Calu3 (cell line): ENCODE data around the gene MBNL2. TPM values are rescaled to one million over a fixed set of nuclear protein-coding genes. Genes with fewer than 3 reads are reported as not detected.

Experiments used
- BruUV-seq: library from RNA; stranded (reverse); fragments of 400-500 nt; replicated peaks from 2 replicates; lab custom pipeline; 2021; lab: Mats Ljungman, UMichigan
- CTCF ChIA-PET: fragments of 300-600 bp; sonication (Branson Sonifier 250); formaldehyde crosslinking; loops from one replicate; lab custom pipeline; 2022; ENCODE audit warnings: antibody characterized with exemption; lab: Charles Lee
- DNase-seq: peaks from one replicate; pipeline ENCODE4 v3.0.0; 2022
- H3K27ac Mint-ChIP-seq: one replicate; pipeline ENCODE4 v1.8.0; 2022; ENCODE audit warnings: mixed read lengths; ENCODE audit not compliant: unreplicated experiment
- H3K27me3 Mint-ChIP-seq: one replicate; pipeline ENCODE4 v1.8.0; 2022; ENCODE audit warnings: mixed read lengths; ENCODE audit not compliant: unreplicated experiment
- H3K36me3 Mint-ChIP-seq: one replicate; pipeline ENCODE4 v1.8.0; 2022; ENCODE audit warnings: mild to moderate bottlenecking, moderate library complexity, mixed read lengths; ENCODE audit not compliant: insufficient read depth, unreplicated experiment
- H3K4me1 Mint-ChIP-seq: one replicate; pipeline ENCODE4 v1.8.0; 2022; ENCODE audit warnings: mild to moderate bottlenecking, low read depth, mixed read lengths; ENCODE audit not compliant: unreplicated experiment
- H3K4me3 Mint-ChIP-seq: one replicate; pipeline ENCODE4 v1.8.0; 2022; ENCODE audit warnings: mild to moderate bottlenecking, low read depth, moderate library complexity, mixed read lengths; ENCODE audit not compliant: unreplicated experiment
- H3K9me3 Mint-ChIP-seq: one replicate; pipeline ENCODE4 v1.8.0; 2022; ENCODE audit warnings: low read depth, mixed read lengths; ENCODE audit not compliant: unreplicated experiment
- CTCF ChIP-seq: fragments of 200-600 bp; IDR thresholded peaks from one replicate; pipeline ENCODE4 v1.8.0; 2022; ENCODE audit warnings: antibody characterized with exemption; ENCODE audit not compliant: unreplicated experiment
- intact Hi-C: fragments of 100-400 bp; cut with micrococcal nuclease; formaldehyde crosslinking; loops from one replicate; pipeline ENCODE4 v1.10.0; 2022; ENCODE audit not compliant: unreplicated experiment
- total RNA-seq: library from RNA; stranded (reverse); gene quantifications from 2 replicates; pipeline ENCODE4 v1.2.3, GENCODE V29; 2022

MBNL2 gene
- total RNA-seq, 1 experiment from 2014 or later, result 37.1 TPM

DNA sequence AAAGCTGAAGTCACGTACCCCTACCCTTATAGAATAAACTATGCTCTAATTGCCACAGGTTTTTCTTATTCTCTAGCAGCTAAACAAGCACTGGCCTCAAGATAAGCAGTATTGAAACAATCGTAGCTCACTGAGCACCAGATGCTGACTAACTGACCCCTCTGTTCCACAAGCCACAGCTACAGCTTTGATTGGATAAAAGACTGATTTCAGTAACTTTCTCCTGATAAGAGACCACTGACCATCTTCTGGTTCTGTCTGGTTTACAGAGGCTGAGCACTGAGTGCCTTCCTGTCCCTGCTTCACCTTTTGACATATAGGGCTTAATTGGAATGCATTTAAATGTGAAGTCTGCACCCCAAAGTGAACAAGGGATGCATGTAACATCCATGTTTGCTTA, 203.5 kb downstream of the MBNL2 start:
- Mint-ChIP-seq H3K27ac (no peak overlapping the region), H3K27me3 (no peaks in the 10 kb centered on the region), H3K4me3 (no peak overlapping the region), H3K36me3 (no peaks in the 10 kb centered on the region), H3K9me3 (no peaks in the 10 kb centered on the region), H3K4me1 (no peaks in the 10 kb centered on the region)
- no TSS peak for BruUV-seq
- DNase-seq, result no peak
- no peak for TF ChIP-seq CTCF
- CTCF ChIA-PET, result no interaction called here
- intact Hi-C loops, result no loop called here

DNA sequence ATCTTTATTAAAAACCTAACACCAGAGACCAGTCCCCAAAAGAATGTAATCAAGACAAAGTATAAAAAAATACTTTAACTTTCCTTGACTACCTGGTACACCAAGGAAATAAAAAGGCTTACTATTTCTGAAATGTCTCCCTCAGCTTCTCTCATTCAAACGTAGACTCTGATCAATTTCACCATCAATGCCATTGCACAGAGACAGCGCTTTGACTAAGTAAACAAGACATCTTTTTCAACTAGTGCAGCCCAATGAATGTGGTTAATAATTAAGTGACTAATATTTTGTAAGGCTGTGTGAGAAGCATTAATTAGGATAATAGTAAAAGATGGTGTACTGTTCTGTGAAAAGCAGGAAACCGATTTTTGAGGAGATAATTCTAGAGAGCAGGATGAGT, 204.6 kb downstream of the MBNL2 start:
- Mint-ChIP-seq H3K27me3 (no peaks in the 10 kb centered on the region), H3K36me3 (no peaks in the 10 kb centered on the region), H3K4me1 (no peaks in the 10 kb centered on the region), H3K27ac (no peak overlapping the region), H3K4me3 (no peak overlapping the region), H3K9me3 (no peaks in the 10 kb centered on the region)
- BruUV-seq, result no TSS peak
- CTCF ChIA-PET, result no interaction called here
- intact Hi-C loops, result no loop called here
- TF ChIP-seq CTCF, result no peak
- DNase-seq, result no peak

GRCh38 chr13:97429681-97430081, 207.5 kb downstream of the MBNL2 start:
- no peak for DNase-seq
- CTCF ChIA-PET, result no interaction called here
- no TSS peak for BruUV-seq
- no peak for TF ChIP-seq CTCF
- no peaks in the 10 kb centered on the region for H3K27me3 Mint-ChIP-seq
- intact Hi-C loops, result no loop called here
- no peak overlapping the region for H3K4me3 Mint-ChIP-seq
- no peaks in the 10 kb centered on the region for H3K4me1 Mint-ChIP-seq
- no peaks in the 10 kb centered on the region for H3K9me3 Mint-ChIP-seq
- no peak overlapping the region for H3K27ac Mint-ChIP-seq
- peaks cover 21% of the 10 kb centered on the region for H3K36me3 Mint-ChIP-seq

GRCh38 chr13:97430296-97430695, 208.2 kb downstream of the MBNL2 start:
- Mint-ChIP-seq H3K9me3 (no peaks in the 10 kb centered on the region), H3K4me3 (no peak overlapping the region), H3K27me3 (no peaks in the 10 kb centered on the region), H3K36me3 (peaks cover 24% of the 10 kb centered on the region), H3K27ac (no peak overlapping the region), H3K4me1 (no peaks in the 10 kb centered on the region)
- intact Hi-C loops, result no loop called here
- no TSS peak for BruUV-seq
- TF ChIP-seq CTCF, result no peak
- DNase-seq, result no peak
- CTCF ChIA-PET, result no interaction called here
